Nephron (organoid): Measurements from ENCODE around the gene CACNA1C.

ENCODE experiments used
- H3K27ac Mint-ChIP-seq, 3 experiments: 2 replicates each; pipeline ENCODE4 v1.8.0; 2020; ENCODE audit warnings: mixed read lengths in 3 of 3, mild to moderate bottlenecking in 2 of 3, moderate library complexity in 1 of 3
- H3K27me3 Mint-ChIP-seq: 2 replicates; pipeline ENCODE4 v1.8.0; 2021; ENCODE audit warnings: low read depth, mild to moderate bottlenecking, moderate library complexity, mixed read lengths
- H3K36me3 Mint-ChIP-seq: 2 replicates; pipeline ENCODE4 v1.8.0; 2020; ENCODE audit warnings: low read depth, mixed read lengths
- H3K4me1 Mint-ChIP-seq: 2 replicates; pipeline ENCODE4 v1.8.0; 2020; ENCODE audit warnings: mixed read lengths
- H3K4me3 Mint-ChIP-seq, 3 experiments: 2 replicates each; pipeline ENCODE4 v1.8.0; 2020; ENCODE audit warnings: mild to moderate bottlenecking in 3 of 3, mixed read lengths in 3 of 3, moderate library complexity in 2 of 3
- H3K9me3 Mint-ChIP-seq: 2 replicates; pipeline ENCODE4 v1.8.0; 2020; ENCODE audit warnings: mixed read lengths
- TF ChIP-seq, protein P1 (sequence below), 3 experiments: fragments of 200-600 bp; sonication (generic); IDR thresholded peaks; one replicate each; pipeline ENCODE4 v1.5.0; 2021; ENCODE audit warnings: antibody characterized with exemption in 3 of 3; ENCODE audit not compliant: unreplicated experiment in 3 of 3

Gene CACNA1C

DNA sequence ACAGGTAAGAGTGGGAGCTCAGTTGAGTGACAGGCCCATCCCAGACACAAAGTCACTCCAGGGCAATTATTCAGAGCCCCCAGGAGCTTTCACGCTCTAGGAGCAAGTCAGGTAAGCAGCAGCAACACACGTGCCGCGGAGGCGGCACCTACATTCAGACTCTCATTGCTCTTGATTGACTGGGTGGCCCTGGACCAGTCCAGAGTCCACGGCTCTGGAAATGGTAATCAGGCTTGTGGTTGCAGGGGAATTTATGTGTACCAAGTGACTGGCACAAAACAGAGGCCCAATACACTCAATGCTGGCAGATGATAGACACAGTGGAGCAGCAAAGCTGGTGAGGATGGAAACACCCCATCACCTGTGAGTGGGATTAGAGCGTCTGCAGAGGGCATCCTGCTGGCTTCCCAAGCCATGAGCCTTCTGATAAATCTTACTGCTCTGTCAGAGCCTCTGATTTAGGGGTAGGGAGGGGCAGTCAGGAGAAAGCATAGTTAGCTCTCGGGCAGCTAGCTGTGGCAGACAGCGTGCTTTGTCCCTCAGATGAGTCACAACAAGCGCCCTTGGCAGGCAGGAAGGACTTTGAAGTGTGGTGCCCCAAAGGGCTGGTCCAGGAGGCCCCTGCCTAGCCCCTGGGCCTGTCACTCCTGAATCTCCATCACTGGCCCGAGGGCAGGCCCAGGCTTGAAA, 344.7 kb downstream of the CACNA1C start:
- H3K36me3 Mint-ChIP-seq: peaks cover 4% of the 10 kb centered on the region
- H3K9me3 Mint-ChIP-seq: peaks cover 6% of the 10 kb centered on the region
- H3K4me1 Mint-ChIP-seq: peaks cover 25% of the 10 kb centered on the region
- TF ChIP-seq, protein P1, sequence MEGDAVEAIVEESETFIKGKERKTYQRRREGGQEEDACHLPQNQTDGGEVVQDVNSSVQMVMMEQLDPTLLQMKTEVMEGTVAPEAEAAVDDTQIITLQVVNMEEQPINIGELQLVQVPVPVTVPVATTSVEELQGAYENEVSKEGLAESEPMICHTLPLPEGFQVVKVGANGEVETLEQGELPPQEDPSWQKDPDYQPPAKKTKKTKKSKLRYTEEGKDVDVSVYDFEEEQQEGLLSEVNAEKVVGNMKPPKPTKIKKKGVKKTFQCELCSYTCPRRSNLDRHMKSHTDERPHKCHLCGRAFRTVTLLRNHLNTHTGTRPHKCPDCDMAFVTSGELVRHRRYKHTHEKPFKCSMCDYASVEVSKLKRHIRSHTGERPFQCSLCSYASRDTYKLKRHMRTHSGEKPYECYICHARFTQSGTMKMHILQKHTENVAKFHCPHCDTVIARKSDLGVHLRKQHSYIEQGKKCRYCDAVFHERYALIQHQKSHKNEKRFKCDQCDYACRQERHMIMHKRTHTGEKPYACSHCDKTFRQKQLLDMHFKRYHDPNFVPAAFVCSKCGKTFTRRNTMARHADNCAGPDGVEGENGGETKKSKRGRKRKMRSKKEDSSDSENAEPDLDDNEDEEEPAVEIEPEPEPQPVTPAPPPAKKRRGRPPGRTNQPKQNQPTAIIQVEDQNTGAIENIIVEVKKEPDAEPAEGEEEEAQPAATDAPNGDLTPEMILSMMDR (IDR thresholded peaks at IDR 0.05; ENCODE audit: unreplicated experiment in 3 of 3): no peak
- H3K27ac Mint-ChIP-seq: no peak overlapping the region
- H3K27me3 Mint-ChIP-seq: peaks cover 6% of the 10 kb centered on the region
- no peak overlapping the region for H3K4me3 Mint-ChIP-seq

DNA sequence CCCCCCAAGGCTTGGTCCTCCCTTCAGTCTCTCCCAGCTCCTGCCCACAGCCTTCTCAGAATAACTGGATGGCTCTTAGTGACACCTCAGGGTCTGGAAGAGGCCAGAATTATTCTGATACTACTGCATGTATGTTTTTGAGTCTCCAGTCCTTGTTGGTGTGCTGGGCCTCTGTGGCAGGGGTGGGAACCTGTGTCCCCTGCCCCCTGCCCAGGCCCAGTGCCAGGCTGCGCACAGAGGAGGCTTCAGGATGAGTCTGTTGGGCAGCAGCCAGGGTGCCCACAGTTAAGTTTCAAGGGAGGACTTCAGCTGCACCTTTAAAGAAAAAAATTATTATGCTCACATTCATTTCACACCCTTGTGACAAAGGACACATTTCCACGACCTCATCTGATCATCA, 348.3 kb downstream of the CACNA1C start:
- Mint-ChIP-seq H3K36me3 (peaks cover 4% of the 10 kb centered on the region), H3K4me1 (peaks cover 18% of the 10 kb centered on the region), H3K4me3 (no peak overlapping the region), H3K27ac (peak overlapping the region in 1 of 3 experiments; percentile 65), H3K9me3 (peaks cover 20% of the 10 kb centered on the region), H3K27me3 (peaks cover 6% of the 10 kb centered on the region)
- TF ChIP-seq, protein P1 (IDR thresholded peaks at IDR 0.05; ENCODE audit: unreplicated experiment in 3 of 3): no peak

DNA sequence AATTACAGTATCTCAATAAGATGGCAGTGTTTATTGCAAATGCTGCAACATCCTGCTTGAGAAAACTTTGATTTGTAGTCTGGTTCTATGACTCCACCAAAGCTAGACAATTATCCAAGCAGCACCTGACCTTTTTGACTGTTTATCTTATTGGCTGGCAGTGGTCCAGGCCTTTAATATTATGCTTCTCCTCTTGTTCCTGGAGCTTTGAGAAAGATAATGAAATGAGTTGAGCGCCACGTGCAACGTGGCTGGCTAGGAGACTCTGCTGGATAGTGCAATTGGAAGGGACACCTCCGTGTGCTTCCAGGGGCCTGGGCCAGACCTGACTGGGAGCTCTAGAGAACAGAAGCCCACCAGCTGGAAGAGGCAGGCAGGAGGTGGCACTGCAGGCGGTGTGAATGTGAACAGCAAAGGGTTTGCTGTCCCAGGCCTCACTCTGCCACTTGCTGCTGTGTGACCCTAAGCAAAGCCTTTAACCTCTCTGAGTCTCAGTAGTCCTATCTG, 349.3 kb downstream of the CACNA1C start:
- Mint-ChIP-seq H3K4me1 (peaks cover 15% of the 10 kb centered on the region), H3K36me3 (peaks cover 4% of the 10 kb centered on the region), H3K9me3 (peaks cover 25% of the 10 kb centered on the region), H3K27me3 (peaks cover 6% of the 10 kb centered on the region), H3K27ac (peak overlapping the region in 2 of 3 experiments; percentile 62 to 65), H3K4me3 (no peak overlapping the region)
- TF ChIP-seq, protein P1 (IDR thresholded peaks at IDR 0.05; ENCODE audit: unreplicated experiment in 3 of 3): no peak

DNA sequence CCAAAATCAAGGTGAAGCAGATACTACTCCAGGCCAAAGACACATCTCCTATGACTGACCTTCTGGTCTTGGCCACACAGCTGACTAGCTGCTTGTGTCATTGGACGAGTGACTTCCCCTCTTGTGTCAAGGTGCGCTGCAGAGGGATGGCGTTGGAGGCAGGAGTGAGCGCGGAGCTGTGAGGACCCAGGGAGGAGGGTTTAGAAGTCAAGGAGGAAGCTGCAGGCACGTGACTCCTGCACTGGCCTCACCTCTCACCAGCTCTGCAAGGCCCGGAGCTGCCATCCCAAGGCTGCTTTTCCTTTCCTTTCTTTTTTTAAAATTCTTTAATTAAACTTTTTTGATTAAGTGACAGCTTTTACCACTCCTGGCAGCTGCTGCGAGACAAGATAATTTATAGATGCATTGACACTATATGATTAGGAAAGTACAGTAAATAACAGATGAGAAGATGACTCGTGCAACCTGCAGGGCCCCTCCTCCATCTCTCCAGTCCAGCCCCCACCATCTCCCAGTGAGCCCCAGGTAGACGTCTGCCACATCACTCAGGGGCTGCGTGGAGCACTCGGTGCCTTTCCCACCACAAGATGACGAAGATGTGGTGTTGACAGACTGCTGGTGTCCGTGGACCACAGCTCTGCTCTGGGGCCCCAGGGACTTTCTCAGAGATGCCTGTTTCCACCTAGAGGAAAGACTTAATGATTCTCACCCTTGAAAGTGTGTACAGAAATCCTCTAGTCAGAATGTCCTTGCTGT, 350.6 kb downstream of the CACNA1C start:
- TF ChIP-seq, protein P1 (IDR thresholded peaks at IDR 0.05; ENCODE audit: unreplicated experiment in 3 of 3): no peak
- peaks cover 6% of the 10 kb centered on the region for H3K27me3 Mint-ChIP-seq
- peaks cover 25% of the 10 kb centered on the region for H3K9me3 Mint-ChIP-seq
- peaks cover 10% of the 10 kb centered on the region for H3K4me1 Mint-ChIP-seq
- no peak overlapping the region for H3K27ac Mint-ChIP-seq
- H3K4me3 Mint-ChIP-seq: no peak overlapping the region
- peaks cover 4% of the 10 kb centered on the region for H3K36me3 Mint-ChIP-seq

DNA sequence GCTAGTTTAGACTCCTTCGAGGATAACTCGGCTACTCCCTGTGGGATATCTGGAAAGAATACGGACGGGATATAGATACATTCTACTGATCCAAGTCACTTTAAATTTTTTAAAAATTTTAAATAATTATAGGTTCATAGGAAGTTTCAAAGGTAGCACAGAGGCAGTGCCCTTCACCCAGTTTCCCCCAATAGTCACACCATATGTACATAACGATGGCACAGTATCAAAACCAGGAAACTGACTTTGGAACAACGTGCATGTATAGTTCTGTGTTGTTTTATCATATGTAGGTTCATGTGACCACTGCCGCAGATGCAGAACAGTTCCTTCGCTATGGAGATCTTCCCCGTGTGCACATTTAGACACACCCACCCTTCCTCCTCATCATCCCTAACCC, 352.3 kb downstream of the CACNA1C start:
- H3K27me3 Mint-ChIP-seq: no peaks in the 10 kb centered on the region
- H3K27ac Mint-ChIP-seq: no peak overlapping the region
- peaks cover 10% of the 10 kb centered on the region for H3K4me1 Mint-ChIP-seq
- peaks cover 19% of the 10 kb centered on the region for H3K9me3 Mint-ChIP-seq
- TF ChIP-seq, protein P1 (IDR thresholded peaks at IDR 0.05; ENCODE audit: unreplicated experiment in 3 of 3): no peak
- H3K4me3 Mint-ChIP-seq: no peak overlapping the region
- no peaks in the 10 kb centered on the region for H3K36me3 Mint-ChIP-seq
